HUES48 (cell line): ENCODE data around the gene GLP2R.
"Not testable (repeated sequence)": the region's sequence is repeated elsewhere in the genome, so short reads cannot be mapped to it uniquely, and the experiment has no call there.

Source experiments
- H3K27ac ChIP-seq: one replicate; pipeline ENCODE4 v1.7.0; 2013; ENCODE audit warnings: low read depth, low read length, inconsistent platforms
- H3K27me3 ChIP-seq: 2 replicates; pipeline ENCODE4 v1.6.1; 2013; ENCODE audit warnings: mild to moderate bottlenecking, low read length; ENCODE audit not compliant: control insufficient read depth, insufficient read depth
- H3K36me3 ChIP-seq: 2 replicates; pipeline ENCODE4 v1.6.1; 2013; ENCODE audit warnings: low read length; ENCODE audit not compliant: control insufficient read depth, insufficient read depth
- H3K4me1 ChIP-seq: 2 replicates; pipeline ENCODE4 v1.6.1; 2013; ENCODE audit warnings: mild to moderate bottlenecking, low read length; ENCODE audit not compliant: control insufficient read depth, insufficient read depth
- H3K4me3 ChIP-seq: 2 replicates; pipeline ENCODE4 v1.5.1; 2013; ENCODE audit warnings: mild to moderate bottlenecking, low read depth, low read length
- H3K9ac ChIP-seq: 2 replicates; pipeline ENCODE4 v1.6.1; 2013; ENCODE audit warnings: mild to moderate bottlenecking, low read depth, low read length, moderate library complexity
- H3K9me3 ChIP-seq: 2 replicates; pipeline ENCODE4 v1.6.1; 2013; ENCODE audit warnings: low read length; ENCODE audit not compliant: control insufficient read depth, insufficient read depth

The GLP2R gene, protein sequence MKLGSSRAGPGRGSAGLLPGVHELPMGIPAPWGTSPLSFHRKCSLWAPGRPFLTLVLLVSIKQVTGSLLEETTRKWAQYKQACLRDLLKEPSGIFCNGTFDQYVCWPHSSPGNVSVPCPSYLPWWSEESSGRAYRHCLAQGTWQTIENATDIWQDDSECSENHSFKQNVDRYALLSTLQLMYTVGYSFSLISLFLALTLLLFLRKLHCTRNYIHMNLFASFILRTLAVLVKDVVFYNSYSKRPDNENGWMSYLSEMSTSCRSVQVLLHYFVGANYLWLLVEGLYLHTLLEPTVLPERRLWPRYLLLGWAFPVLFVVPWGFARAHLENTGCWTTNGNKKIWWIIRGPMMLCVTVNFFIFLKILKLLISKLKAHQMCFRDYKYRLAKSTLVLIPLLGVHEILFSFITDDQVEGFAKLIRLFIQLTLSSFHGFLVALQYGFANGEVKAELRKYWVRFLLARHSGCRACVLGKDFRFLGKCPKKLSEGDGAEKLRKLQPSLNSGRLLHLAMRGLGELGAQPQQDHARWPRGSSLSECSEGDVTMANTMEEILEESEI

DNA sequence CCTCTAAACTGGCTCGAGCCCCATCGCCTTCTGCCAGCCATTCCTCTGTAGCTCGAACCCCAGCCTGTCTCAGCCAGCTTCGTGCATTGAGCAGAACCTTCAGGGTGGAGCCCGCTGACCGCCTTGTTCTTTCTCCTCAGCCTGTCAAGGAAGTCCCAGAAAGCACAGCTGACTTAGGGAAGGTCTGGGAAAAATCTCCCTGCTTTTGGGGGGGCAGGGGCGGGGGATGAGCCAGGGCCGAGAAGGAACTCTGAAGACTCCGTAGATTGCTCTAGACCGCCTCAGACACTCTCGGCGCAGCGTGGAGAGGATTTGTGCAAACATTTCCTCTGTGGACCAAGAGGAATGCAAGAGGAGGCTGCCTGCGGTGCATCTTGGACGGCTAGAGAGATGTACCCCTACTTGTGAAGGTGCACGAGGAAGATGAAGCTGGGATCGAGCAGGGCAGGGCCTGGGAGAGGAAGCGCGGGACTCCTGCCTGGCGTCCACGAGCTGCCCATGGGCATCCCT, at the start of gene GLP2R:
TSS of gene GLP2R (plus strand) at position 284 of the 510 bp plus-strand sequence. CDS start at position 424, 140 bp downstream.
- no peak within 1 kb of the TSS for H3K9ac ChIP-seq
- H3K9me3 ChIP-seq, result no peaks in the 10 kb centered on the region
- H3K36me3 ChIP-seq, result no peaks in the 10 kb centered on the region
- H3K4me1 ChIP-seq, result no peaks in the 10 kb centered on the region
- no peak within 1 kb of the TSS for H3K4me3 ChIP-seq
- H3K27ac ChIP-seq, result no peak within 1 kb of the TSS
- H3K27me3 ChIP-seq, result no peaks in the 10 kb centered on the region

DNA sequence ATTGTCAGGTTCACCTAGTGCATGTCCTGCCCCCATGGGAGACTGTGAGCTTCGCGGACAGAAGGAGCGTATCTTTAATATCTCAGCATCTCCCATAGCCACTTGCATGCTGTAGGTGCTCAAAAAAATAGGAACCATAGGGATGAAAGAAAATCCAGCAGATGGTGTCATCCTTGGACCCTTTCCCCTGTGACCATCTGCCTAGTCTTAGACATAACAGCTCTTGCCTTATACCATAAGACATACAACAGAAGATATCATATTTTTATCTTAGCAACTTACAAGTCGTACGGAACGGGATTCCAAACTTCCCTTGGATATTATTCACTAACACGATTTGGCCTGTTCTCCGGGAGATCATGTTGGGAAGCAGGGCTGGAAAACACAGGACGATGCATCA, 48.8 kb upstream of the GLP2R start:
- H3K4me1 ChIP-seq, result no peaks in the 10 kb centered on the region
- H3K27me3 ChIP-seq, result no peaks in the 10 kb centered on the region

DNA sequence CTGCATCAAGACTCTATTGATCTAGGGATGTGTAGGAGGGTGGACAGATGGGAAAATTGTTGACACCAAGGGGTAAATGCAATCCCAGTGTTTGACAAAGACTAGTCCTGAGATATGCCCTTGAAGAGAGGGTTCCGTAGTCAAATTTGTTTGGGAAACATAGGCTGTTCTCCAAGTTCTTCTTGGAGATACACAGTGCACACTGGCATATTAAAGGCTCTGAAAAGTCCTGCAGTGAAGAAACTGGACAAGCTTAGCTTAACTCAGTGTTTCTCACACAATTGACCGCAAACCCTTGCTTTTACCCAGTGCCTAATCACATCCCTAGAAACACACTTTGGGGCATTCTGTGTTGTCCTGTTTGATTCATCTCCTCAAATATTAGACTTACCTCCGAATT, 45.2 kb upstream of the GLP2R start:
- Histone ChIP-seq H3K4me3 (no peak overlapping the region), H3K4me1 (no peaks in the 10 kb centered on the region), H3K27me3 (no peaks in the 10 kb centered on the region), H3K36me3 (no peaks in the 10 kb centered on the region), H3K27ac (no peak overlapping the region), H3K9me3 (no peaks in the 10 kb centered on the region), H3K9ac (no peak overlapping the region)

More for the DNA sequence above, 48.8 kb upstream of the GLP2R start:
- Histone ChIP-seq H3K27ac (no peak overlapping the region), H3K4me3 (no peak overlapping the region), H3K9ac (no peak overlapping the region), H3K36me3 (no peaks in the 10 kb centered on the region), H3K9me3 (no peaks in the 10 kb centered on the region)

DNA sequence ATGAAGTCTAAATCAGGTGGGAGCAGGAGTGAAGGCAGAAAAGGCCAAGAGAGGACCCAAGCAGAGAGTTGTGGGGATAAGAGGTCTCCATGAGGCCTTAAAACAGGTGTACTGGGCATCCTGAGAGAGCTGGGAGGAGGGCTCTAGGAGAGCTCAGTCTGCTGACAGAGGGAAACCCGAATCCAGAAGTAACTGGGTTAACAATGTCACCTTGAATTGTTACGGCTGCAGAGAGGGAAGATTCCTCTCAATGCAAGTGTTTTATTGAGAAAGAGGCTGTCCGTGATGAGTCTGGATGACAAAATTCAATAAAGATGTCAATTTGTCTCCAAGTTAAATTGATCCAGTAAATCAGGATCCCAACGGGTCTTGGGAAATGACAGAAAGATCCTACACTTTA, 42.7 kb upstream of the GLP2R start:
- Histone ChIP-seq H3K27me3 (no peaks in the 10 kb centered on the region), H3K9me3 (no peaks in the 10 kb centered on the region), H3K4me1 (no peaks in the 10 kb centered on the region), H3K27ac (no peak overlapping the region), H3K9ac (no peak overlapping the region), H3K4me3 (no peak overlapping the region), H3K36me3 (no peaks in the 10 kb centered on the region)

DNA sequence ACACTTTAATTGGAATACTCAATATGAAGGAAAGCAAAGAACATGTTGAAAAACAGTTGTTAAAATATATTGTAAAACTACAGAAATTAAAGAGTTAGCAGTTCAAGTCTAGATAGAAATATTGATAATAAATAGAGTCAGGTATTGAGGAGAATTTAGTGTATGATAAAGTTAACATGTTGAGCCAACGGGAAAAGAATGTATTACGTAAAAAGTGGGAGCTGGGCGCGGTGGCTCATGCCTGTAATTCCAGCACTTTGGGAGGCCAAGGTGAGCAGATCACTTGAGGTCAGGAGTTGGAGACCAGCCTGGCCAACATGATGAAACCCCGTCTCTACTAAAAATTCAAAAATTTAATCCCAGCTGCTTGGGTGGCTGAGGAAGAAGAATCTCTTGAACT, 42.3 kb upstream of the GLP2R start:
- H3K4me3 ChIP-seq, H3K36me3 ChIP-seq, H3K27me3 ChIP-seq, H3K9ac ChIP-seq, H3K9me3 ChIP-seq, H3K27ac ChIP-seq, H3K4me1 ChIP-seq: not testable (repeated sequence)

DNA sequence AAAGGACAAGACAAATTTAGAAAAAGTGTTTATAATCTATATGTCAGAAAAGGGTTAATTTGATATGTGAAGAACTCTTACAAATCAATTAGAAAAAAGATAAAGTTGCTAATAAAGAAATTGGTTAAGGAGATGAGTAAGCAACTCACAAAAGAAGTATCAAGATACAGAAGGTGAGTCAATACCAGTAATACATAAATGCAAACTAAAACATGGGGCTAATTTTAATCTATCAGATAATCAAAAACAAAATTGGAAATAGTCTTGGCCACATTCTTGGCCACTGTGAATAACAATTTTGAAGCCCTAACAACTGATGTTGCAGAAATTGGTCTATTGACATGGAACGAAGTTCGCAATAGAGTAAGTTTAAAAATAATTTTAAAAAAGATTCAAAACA, 41.2 kb upstream of the GLP2R start:
- H3K4me1 ChIP-seq, result no peaks in the 10 kb centered on the region
- no peaks in the 10 kb centered on the region for H3K27me3 ChIP-seq
- H3K27ac ChIP-seq, result no peak overlapping the region
- no peaks in the 10 kb centered on the region for H3K9me3 ChIP-seq
- no peak overlapping the region for H3K4me3 ChIP-seq
- H3K9ac ChIP-seq, result no peak overlapping the region
- no peaks in the 10 kb centered on the region for H3K36me3 ChIP-seq

DNA sequence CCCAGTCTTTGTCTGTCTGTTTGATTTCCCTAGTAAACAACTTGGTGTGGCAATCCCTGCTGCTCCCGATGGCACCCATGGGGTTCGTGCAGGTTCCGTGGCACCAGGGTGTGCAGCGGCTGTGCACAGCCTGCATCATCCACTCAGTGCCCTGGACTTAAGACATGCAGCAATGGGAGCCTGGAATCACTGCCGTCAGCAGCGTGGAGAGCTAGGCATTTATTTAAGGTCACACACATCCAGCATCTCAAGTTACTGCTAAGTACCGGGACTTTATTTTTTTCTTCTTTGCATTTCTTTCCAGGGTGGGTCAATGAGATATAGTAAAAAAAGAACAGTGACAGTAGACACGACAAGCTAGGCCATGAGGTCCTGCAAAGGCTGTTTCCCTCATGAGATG, 37.1 kb upstream of the GLP2R start:
- Histone ChIP-seq H3K9me3 (no peaks in the 10 kb centered on the region), H3K27me3 (no peaks in the 10 kb centered on the region), H3K27ac (no peak overlapping the region), H3K4me3 (no peak overlapping the region), H3K9ac (no peak overlapping the region), H3K36me3 (no peaks in the 10 kb centered on the region), H3K4me1 (no peaks in the 10 kb centered on the region)

DNA sequence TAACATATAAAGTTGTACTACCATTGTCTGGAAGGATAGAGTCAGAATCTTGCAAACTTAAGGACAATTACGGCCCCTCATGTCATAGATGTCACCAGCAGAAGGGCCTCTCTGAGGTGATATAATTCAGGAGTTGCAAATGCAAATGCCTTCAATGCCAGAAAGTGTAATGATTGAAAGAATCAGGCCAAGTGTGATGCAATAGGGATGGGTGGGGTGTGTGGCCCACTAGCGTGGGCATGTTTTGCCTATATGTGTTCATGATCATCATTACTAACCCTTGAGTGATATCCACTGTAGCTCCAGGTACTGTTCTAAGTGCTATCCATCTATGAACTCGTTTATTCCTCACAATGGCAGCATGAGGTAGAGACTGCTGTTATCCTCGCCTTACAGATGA, 35.4 kb upstream of the GLP2R start:
- H3K9ac ChIP-seq, result no peak overlapping the region
- H3K9me3 ChIP-seq, result no peaks in the 10 kb centered on the region
- H3K4me1 ChIP-seq, result no peaks in the 10 kb centered on the region
- no peak overlapping the region for H3K27ac ChIP-seq
- H3K36me3 ChIP-seq, result no peaks in the 10 kb centered on the region
- H3K27me3 ChIP-seq, result no peaks in the 10 kb centered on the region
- H3K4me3 ChIP-seq, result no peak overlapping the region

DNA sequence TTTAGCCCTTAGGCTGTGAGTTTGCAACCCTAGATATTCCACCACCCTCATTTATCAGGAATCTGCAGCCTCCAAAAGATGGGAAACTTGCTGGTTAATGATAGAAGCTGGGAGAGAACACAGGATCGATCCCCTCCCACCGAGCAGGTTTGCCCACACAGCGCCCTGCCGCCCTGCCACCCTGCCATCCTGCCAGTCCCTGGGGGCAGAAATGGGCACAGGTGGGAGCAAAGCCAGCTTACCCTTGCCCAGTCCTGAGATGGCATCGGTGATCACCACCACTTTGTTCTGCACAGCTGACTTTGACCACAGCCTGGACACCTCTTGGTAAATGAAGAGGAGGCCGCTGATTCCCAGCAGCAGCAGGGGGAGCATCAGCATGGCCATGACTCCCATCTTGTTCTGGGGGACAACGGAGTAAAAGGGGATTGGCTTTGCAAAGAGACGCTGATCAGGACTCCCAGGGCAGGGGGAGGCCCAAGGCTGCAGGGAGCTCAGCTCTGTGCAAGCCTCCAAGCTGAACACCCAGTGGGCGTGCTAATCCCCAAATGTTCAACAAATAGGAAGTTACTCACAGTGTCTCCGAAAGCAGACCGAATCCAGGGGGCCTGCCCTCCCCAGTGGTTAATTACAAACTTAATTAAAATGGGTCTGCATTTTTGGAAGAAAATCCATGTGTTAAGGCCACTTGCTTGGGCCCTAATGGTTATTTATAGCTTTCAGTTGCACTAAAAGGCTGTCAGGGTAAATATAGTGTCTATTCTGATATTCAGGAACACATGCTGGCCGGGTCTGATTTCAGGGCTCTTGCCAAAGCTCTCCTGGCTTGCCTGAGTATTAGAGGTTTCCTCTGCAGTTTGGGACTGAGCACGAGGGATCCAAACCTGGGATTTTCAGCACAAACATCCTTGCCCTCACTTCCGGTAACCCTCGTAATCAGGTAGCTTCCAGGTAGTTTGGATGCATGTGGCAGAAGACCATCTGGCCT, 34.5 kb upstream of the GLP2R start, which contains the start of gene DHRS7C:
TSS of gene DHRS7C (minus strand) at position 704 of the 988 bp plus-strand sequence. CDS start at position 396, 308 bp downstream.
- no peaks in the 10 kb centered on the region for H3K36me3 ChIP-seq
- H3K9me3 ChIP-seq, result no peaks in the 10 kb centered on the region
- H3K4me3 ChIP-seq, result no peak within 1 kb of the TSS
- H3K27ac ChIP-seq, result no peak within 1 kb of the TSS
- no peaks in the 10 kb centered on the region for H3K4me1 ChIP-seq
- H3K9ac ChIP-seq, result no peak within 1 kb of the TSS
- no peaks in the 10 kb centered on the region for H3K27me3 ChIP-seq

DNA sequence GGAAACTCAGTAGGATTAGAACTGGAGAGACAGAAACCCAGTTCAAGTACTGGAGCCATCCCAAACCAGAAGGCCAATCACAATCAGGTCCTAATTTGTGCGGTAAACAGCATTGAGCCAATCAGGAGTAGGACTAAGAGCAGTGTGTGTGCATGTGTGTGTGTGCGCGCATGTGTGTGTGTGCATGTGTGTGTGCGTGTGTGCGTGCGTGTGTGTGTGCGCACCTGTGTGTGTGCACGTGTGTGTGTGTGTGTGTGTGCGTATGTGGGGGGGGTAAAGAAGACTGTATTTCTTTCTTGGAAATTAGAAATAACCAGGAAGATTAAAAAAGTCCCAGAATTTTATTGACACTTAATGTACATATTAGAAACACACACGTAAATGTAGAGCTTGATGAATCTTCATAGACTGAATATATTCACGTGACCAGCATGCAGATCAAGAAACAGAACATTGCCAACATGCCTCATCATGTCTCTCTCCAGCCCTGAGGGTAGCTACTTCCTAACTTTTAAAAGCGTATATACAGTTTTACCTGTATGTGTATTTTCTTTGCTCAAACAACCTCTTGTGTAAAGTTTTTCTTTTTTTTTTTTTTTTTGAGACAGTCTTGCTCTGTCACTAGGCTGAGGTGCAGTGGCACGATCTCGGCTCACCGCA, 33.4 kb upstream of the GLP2R start:
- Histone ChIP-seq H3K36me3 (no peaks in the 10 kb centered on the region), H3K27me3 (no peaks in the 10 kb centered on the region), H3K27ac (no peak overlapping the region), H3K4me3 (no peak overlapping the region), H3K9ac (no peak overlapping the region), H3K9me3 (no peaks in the 10 kb centered on the region), H3K4me1 (no peaks in the 10 kb centered on the region)
